ENCODE measurements around the gene FAR2. TPM values are rescaled to one million over a fixed set of nuclear protein-coding genes. Genes with fewer than 3 reads are reported as not detected.

Gene FAR2
- total and polyA plus RNA-seq, 8 donors: 0.43 to 2.8 (median 1.1) TPM

DNA sequence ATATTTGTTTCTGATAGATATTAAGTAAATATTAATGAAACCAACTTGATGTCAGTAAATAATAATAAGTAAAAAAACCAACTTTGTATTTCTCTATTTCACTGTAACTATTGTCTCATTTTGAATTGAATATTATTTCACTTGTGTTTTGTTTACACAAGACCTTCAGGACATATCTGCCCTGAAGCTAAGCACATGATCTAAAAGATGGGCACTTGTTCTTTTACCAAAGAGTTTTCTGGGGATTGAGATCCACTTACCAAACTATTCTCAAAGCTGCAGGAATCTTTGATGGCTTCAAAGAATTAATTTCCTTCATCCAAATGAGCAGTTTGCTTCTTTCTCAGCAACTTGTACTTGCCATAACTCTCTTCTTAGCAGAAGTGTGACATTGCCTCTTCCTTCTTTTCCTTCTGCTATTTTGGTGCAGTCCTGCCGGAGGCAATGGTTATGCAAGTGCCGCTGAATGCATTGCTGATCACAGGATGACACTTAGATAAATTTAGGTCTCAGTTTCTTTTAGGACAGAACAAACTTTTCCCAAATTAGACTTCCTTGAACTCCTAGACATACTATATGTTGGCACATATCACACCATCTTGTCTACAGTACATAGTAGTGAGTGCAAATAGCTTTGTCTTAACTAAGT, 9.2 kb downstream of the FAR2 start:
- peaks cover 0 to 3% (median 0%) of the 10 kb centered on the region in 4 donors for H3K27me3 ChIP-seq
- no peak overlapping the region for H3K4me3 ChIP-seq
- intact Hi-C loops (cut with DNase I): no loop called here
- H3K36me3 ChIP-seq: no peaks in the 10 kb centered on the region
- 72 to 78% methylated on average over 2 of the region's 2 CpGs for WGBS, 2 donors
- H3K9me3 ChIP-seq: no peaks in the 10 kb centered on the region
- TF ChIP-seq, protein P1, sequence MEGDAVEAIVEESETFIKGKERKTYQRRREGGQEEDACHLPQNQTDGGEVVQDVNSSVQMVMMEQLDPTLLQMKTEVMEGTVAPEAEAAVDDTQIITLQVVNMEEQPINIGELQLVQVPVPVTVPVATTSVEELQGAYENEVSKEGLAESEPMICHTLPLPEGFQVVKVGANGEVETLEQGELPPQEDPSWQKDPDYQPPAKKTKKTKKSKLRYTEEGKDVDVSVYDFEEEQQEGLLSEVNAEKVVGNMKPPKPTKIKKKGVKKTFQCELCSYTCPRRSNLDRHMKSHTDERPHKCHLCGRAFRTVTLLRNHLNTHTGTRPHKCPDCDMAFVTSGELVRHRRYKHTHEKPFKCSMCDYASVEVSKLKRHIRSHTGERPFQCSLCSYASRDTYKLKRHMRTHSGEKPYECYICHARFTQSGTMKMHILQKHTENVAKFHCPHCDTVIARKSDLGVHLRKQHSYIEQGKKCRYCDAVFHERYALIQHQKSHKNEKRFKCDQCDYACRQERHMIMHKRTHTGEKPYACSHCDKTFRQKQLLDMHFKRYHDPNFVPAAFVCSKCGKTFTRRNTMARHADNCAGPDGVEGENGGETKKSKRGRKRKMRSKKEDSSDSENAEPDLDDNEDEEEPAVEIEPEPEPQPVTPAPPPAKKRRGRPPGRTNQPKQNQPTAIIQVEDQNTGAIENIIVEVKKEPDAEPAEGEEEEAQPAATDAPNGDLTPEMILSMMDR (IDR thresholded peaks at IDR 0.05): no peak
- H3K4me1 ChIP-seq: no peaks in the 10 kb centered on the region
- peak in 2 of 4 donors; percentile 59 to 62 for ATAC-seq
- no peak for DNase-seq
- H3K27ac ChIP-seq: no peak overlapping the region
- FAIRE-seq: peak; percentile 65

DNA sequence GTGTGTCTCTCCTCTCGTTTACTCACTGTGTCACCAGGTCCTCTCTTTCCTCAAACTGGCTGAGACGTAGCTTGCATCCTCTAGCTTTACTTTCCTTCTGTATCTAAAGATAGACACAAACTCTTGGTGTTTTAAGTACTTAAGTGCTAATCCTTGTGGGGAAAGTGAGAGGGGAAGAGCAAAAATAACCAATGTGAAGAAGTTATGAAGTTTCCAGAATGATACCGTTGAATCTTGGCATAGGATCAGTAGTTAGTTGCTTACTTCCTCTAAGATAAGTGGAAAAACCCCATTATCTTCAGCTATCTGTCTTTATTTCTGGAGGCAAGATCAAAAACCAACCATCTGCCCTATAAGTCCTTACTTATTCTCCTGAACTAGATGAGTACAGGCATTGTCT, 10.6 kb downstream of the FAR2 start:
- Histone ChIP-seq H3K36me3 (no peaks in the 10 kb centered on the region), H3K27ac (no peak overlapping the region), H3K4me1 (no peaks in the 10 kb centered on the region), H3K4me3 (no peak overlapping the region), H3K27me3 (peaks cover 0 to 3% (median 0%) of the 10 kb centered on the region in 4 donors), H3K9me3 (no peaks in the 10 kb centered on the region)
- TF ChIP-seq, protein P1 (IDR thresholded peaks at IDR 0.05): no peak
- ATAC-seq: no peak
- DNase-seq: no peak
- 52 to 57% methylated on average over 3 of the region's 3 CpGs for WGBS, 2 donors
- intact Hi-C loops (cut with DNase I): no loop called here
- FAIRE-seq: no peak

DNA sequence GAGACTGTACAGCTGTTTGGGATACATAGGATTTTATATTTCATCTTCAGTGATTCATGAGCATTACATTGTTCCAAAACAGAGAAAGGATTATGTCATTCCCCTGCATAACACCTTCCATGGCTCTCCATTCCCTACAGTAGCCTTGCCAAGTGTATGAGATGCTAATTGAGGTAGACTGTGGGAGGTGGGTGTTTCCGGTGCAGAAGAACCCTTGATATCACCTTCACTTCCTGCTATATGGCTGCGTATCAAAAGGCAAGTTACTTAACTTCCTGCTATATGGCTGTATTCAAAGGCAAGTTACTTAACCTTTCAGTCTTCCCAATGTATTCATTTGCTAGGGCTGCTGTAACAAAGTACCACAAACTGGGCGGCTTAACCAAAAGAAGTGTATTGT, 11.2 kb downstream of the FAR2 start:
- Histone ChIP-seq H3K4me1 (no peaks in the 10 kb centered on the region), H3K36me3 (no peaks in the 10 kb centered on the region), H3K27ac (no peak overlapping the region), H3K4me3 (no peak overlapping the region), H3K27me3 (peaks cover 0 to 3% (median 0%) of the 10 kb centered on the region in 4 donors), H3K9me3 (no peaks in the 10 kb centered on the region)
- DNase-seq (no peak), FAIRE-seq (no peak), ATAC-seq (no peak)
- 76 to 87% methylated on average over 3 of the region's 3 CpGs for WGBS, 2 donors
- TF ChIP-seq, protein P1 (IDR thresholded peaks at IDR 0.05): no peak
- intact Hi-C loops (cut with DNase I): no loop called here

DNA sequence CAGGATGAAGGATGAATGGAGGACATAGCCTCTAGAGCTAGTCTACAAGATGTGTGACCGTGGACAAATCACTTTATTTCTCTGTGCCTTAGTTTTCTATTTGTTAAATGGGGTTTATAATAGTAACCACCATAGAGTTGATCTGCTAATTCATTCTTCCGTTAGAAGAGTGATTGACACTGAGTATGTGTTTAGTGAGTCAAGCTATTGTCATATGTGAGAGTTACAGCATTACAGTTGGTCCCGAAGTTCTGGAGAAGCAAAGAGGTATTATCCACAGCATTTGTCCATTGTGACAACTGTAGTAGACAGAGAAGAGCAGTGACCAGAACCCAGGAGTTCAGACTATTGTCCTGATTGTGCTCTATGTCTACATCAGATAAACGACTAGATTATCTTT, 14.1 kb downstream of the FAR2 start:
- WGBS, 2 donors: 58 to 66% methylated on average over 4 of the region's 4 CpGs
- DNase-seq (no peak), ATAC-seq (no peak), FAIRE-seq (no peak)
- intact Hi-C loops (cut with DNase I): no loop called here
- Histone ChIP-seq H3K4me1 (no peaks in the 10 kb centered on the region), H3K9me3 (no peaks in the 10 kb centered on the region), H3K27ac (no peak overlapping the region), H3K36me3 (no peaks in the 10 kb centered on the region), H3K4me3 (no peak overlapping the region), H3K27me3 (no peaks in the 10 kb centered on the region)
- TF ChIP-seq, protein P1 (IDR thresholded peaks at IDR 0.05): no peak

Data from pancreas (tissue), 10 donors.